Caco-2 (cell line): Measurements from ENCODE around the gene SLC22A12. TPM values are rescaled to one million over a fixed set of nuclear protein-coding genes. Genes with fewer than 3 reads are reported as not detected.

Source experiments
- BruUV-seq: library from RNA; stranded (reverse); fragments of 400-500 nt; replicated peaks from 2 replicates; lab custom pipeline; 2021; lab: Mats Ljungman, UMichigan
- CTCF ChIA-PET: fragments of 300-600 bp; sonication (Branson Sonifier 250); formaldehyde crosslinking; loops from one replicate; lab custom pipeline; 2022; ENCODE audit warnings: antibody characterized with exemption; lab: Charles Lee
- POLR2A ChIA-PET: fragments of 300-600 bp; sonication (Branson Sonifier 250); formaldehyde crosslinking; loops from one replicate; lab custom pipeline; 2022; ENCODE audit warnings: antibody characterized with exemption; lab: Charles Lee
- DNase-seq, 2 experiments: peaks; one replicate each; pipeline versions ENCODE4 v3.0.0 to v3.0.0-alpha.2; 2020 to 2022
- H3K27me3 ChIP-seq: replicated peaks from 2 replicates; pipeline ENCODE4 v1.6.0; 2011; ENCODE audit warnings: low read length; ENCODE audit not compliant: control insufficient read depth, insufficient read depth
- H3K36me3 ChIP-seq: 2 replicates; pipeline ENCODE4 v1.5.1; 2011; ENCODE audit warnings: low read length; ENCODE audit not compliant: control insufficient read depth, insufficient read depth
- H3K4me1 ChIP-seq: fragments of 250-450 bp; sonication (Bioruptor Pico); 2 replicates; pipeline ENCODE4 v1.5.1; 2020; ENCODE audit warnings: mild to moderate bottlenecking
- H3K4me3 ChIP-seq: 2 replicates; pipeline ENCODE4 v1.5.1; 2011; ENCODE audit warnings: low read depth, mild to moderate bottlenecking, control low read depth, low read length
- H3K9me3 ChIP-seq: fragments of 250-450 bp; sonication (Bioruptor Pico); 2 replicates; pipeline ENCODE4 v1.5.1; 2020; ENCODE audit warnings: mild to moderate bottlenecking, moderate library complexity
- H3K27ac Mint-ChIP-seq: one replicate; pipeline ENCODE4 v1.8.0; 2022; ENCODE audit warnings: mixed read lengths; ENCODE audit not compliant: unreplicated experiment
- H3K27me3 Mint-ChIP-seq: one replicate; pipeline ENCODE4 v1.8.0; 2022; ENCODE audit warnings: mixed read lengths; ENCODE audit not compliant: insufficient read depth, unreplicated experiment
- H3K36me3 Mint-ChIP-seq: one replicate; pipeline ENCODE4 v1.8.0; 2022; ENCODE audit warnings: mild to moderate bottlenecking, mixed read lengths; ENCODE audit not compliant: insufficient read depth, unreplicated experiment
- H3K4me1 Mint-ChIP-seq: one replicate; pipeline ENCODE4 v1.8.0; 2022; ENCODE audit warnings: low read depth, mixed read lengths; ENCODE audit not compliant: unreplicated experiment
- H3K4me3 Mint-ChIP-seq: one replicate; pipeline ENCODE4 v1.8.0; 2022; ENCODE audit warnings: mild to moderate bottlenecking, moderate library complexity, mixed read lengths; ENCODE audit not compliant: unreplicated experiment
- H3K9me3 Mint-ChIP-seq: one replicate; pipeline ENCODE4 v1.8.0; 2022; ENCODE audit warnings: mixed read lengths; ENCODE audit not compliant: unreplicated experiment
- intact Hi-C: fragments of 100-400 bp; cut with micrococcal nuclease; formaldehyde crosslinking; loops from one replicate; pipeline ENCODE4 v1.10.0; 2022; ENCODE audit not compliant: unreplicated experiment
- total RNA-seq: library from RNA; stranded (reverse); gene quantifications from 2 replicates; pipeline ENCODE4 v1.2.3, GENCODE V29; 2022
- TF ChIP-seq, protein P1 (sequence below), 2 experiments: fragments of 200-600 bp in 1 of 2; IDR thresholded peaks; 1 replicate in 1 of 2; 2 replicates in 1 of 2; pipeline versions ENCODE4 v1.5.1 to v1.8.0; 2011 to 2022; ENCODE audit warnings: antibody characterized with exemption in 1 of 2, control low read depth in 1 of 2, inconsistent platforms in 1 of 2, low read depth in 1 of 2, low read length in 1 of 2, mild to moderate bottlenecking in 1 of 2, moderate library complexity in 1 of 2; ENCODE audit not compliant: insufficient read depth in 1 of 2, severe bottlenecking in 1 of 2, unreplicated experiment in 1 of 2

Gene SLC22A12
- total RNA-seq, 1 experiment from 2014 or later: not detected

DNA sequence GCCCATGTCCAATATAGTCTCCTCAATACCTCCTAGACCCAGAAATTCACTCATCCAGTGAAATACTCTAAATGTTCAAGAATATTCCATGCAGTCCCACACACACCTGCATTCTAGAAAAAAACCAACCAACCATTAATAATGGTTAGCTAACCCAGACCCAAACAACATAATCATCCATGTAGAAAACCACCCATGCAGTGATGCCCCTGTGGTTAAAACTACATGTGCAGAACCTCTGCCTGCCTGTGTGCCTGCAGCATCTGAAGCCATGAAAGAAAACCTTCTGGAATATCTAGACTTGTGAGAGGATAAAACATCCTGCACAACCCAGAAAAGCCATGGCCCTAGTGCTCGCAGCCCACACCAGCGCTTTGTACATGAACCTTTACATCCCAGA lies 47.8 kb downstream of the SLC22A12 start:
- no peaks in the 10 kb centered on the region for H3K27me3 Mint-ChIP-seq
- H3K36me3 Mint-ChIP-seq: no peaks in the 10 kb centered on the region
- ChIA-PET POLR2A (no interaction called here), CTCF (no interaction called here)
- Histone ChIP-seq H3K36me3 (no peaks in the 10 kb centered on the region), H3K27me3 (no peaks in the 10 kb centered on the region; the same call in 1 of the 2 replicates), H3K4me1 (no peaks in the 10 kb centered on the region), H3K4me3 (no peak overlapping the region), H3K9me3 (no peaks in the 10 kb centered on the region)
- no peak overlapping the region for H3K27ac Mint-ChIP-seq
- no peaks in the 10 kb centered on the region for H3K9me3 Mint-ChIP-seq
- intact Hi-C loops: no loop called here
- TF ChIP-seq, protein P1, sequence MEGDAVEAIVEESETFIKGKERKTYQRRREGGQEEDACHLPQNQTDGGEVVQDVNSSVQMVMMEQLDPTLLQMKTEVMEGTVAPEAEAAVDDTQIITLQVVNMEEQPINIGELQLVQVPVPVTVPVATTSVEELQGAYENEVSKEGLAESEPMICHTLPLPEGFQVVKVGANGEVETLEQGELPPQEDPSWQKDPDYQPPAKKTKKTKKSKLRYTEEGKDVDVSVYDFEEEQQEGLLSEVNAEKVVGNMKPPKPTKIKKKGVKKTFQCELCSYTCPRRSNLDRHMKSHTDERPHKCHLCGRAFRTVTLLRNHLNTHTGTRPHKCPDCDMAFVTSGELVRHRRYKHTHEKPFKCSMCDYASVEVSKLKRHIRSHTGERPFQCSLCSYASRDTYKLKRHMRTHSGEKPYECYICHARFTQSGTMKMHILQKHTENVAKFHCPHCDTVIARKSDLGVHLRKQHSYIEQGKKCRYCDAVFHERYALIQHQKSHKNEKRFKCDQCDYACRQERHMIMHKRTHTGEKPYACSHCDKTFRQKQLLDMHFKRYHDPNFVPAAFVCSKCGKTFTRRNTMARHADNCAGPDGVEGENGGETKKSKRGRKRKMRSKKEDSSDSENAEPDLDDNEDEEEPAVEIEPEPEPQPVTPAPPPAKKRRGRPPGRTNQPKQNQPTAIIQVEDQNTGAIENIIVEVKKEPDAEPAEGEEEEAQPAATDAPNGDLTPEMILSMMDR (IDR thresholded peaks at IDR 0.05; ENCODE audit: insufficient read depth in 1 of 2, low read depth in 1 of 2, low read length in 1 of 2, severe bottlenecking in 1 of 2, unreplicated experiment in 1 of 2): no peak
- BruUV-seq: no TSS peak
- DNase-seq: no peak
- no peaks in the 10 kb centered on the region for H3K4me1 Mint-ChIP-seq
- no peak overlapping the region for H3K4me3 Mint-ChIP-seq

DNA sequence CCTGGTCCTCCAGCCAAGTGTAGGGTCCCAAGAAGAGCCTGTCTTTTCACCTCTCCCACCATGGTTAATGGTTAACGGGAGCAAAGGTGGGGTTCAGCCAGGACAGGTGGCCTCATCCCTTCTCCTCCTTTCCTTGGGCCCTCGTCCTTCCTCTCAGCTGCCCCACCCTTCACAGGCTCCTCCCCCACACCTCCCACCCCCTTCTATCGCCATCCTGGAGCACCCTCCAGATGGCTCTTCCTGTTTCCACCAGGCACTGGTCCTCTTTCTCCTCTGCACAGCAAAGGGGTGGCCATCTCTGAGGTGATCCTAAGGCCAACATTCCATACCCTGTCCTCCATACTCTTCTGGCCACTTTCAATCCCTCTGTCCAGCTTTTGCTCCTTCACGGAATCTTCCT lies 48.9 kb downstream of the SLC22A12 start:
- ChIA-PET POLR2A (no interaction called here), CTCF (no interaction called here)
- Histone ChIP-seq H3K27me3 (no peaks in the 10 kb centered on the region; the same call in 1 of the 2 replicates), H3K9me3 (no peaks in the 10 kb centered on the region), H3K4me1 (0 out of 2 replicates have a peak, but pooled peaks cover 1% of the 10 kb centered on the region), H3K36me3 (no peaks in the 10 kb centered on the region), H3K4me3 (no peak overlapping the region)
- BruUV-seq: no TSS peak
- Mint-ChIP-seq H3K4me1 (no peaks in the 10 kb centered on the region), H3K9me3 (no peaks in the 10 kb centered on the region), H3K27ac (no peak overlapping the region), H3K4me3 (no peak overlapping the region), H3K36me3 (no peaks in the 10 kb centered on the region), H3K27me3 (no peaks in the 10 kb centered on the region)
- no peak for DNase-seq
- intact Hi-C loops: no loop called here
- TF ChIP-seq, protein P1 (IDR thresholded peaks at IDR 0.05; ENCODE audit: insufficient read depth in 1 of 2, low read depth in 1 of 2, low read length in 1 of 2, severe bottlenecking in 1 of 2, unreplicated experiment in 1 of 2): no peak

DNA sequence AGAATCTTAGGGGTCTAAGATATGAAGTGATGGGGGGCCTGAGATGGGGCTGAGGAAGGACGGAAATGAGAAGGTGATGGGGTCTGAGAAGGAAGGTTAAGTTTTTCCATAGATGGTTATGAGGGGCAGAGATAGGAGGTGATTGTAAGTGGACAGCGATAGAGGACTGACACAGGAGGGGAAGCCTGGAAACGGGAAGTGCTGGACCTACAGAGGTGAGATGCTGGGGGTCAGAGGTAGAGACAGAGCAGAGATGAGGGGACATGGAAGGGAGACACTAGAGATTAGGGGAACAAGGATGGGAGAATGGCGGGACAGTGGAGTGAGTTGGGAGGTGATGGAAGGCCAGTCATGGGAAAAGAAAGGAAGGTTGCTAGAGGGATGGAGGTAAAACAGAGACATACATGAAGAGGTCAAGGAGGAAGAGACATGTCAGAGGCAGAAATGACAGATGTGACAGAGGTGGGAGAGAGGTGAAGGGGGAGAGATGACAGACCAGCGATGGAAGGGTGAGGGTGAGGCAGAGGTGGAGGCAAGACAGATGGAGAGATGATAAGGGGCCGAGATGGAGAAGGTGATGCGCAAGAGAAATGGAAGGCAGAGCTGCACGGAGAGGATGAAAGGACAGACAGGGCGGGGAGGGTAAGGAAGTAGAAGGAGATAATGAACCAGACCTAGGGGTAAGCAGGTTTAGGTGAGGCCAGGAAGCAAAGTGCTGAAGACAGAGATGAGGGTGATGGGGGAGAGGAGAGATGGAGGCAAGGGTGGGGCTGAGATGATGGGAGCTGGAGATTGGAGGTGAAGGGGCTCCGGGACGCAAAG lies 50.8 kb downstream of the SLC22A12 start:
- TF ChIP-seq, protein P1 (IDR thresholded peaks at IDR 0.05; ENCODE audit: insufficient read depth in 1 of 2, low read depth in 1 of 2, low read length in 1 of 2, severe bottlenecking in 1 of 2, unreplicated experiment in 1 of 2): no peak
- H3K27me3 ChIP-seq: no peaks in the 10 kb centered on the region; the same call in 1 of the 2 replicates
- intact Hi-C loops: no loop called here
- BruUV-seq: no TSS peak
- Mint-ChIP-seq H3K4me3 (no peak overlapping the region), H3K36me3 (no peaks in the 10 kb centered on the region), H3K27ac (no peak overlapping the region), H3K4me1 (no peaks in the 10 kb centered on the region), H3K27me3 (peaks cover 3% of the 10 kb centered on the region), H3K9me3 (no peaks in the 10 kb centered on the region)
- no peaks in the 10 kb centered on the region for H3K9me3 ChIP-seq
- ChIA-PET POLR2A (no interaction called here), CTCF (no interaction called here)
- 0 out of 2 replicates have a peak, but pooled peaks cover 4% of the 10 kb centered on the region for H3K4me1 ChIP-seq
- no peaks in the 10 kb centered on the region for H3K36me3 ChIP-seq
- no peak for DNase-seq
- H3K4me3 ChIP-seq: no peak overlapping the region
